ENCODE results near the gene TADA2B. TPM values are rescaled to one million over a fixed set of nuclear protein-coding genes. Genes with fewer than 3 reads are reported as not detected.

The TADA2B gene
- total and polyA plus RNA-seq, 9 of the 15 experiments (the other 6 are each of a cell fraction or from before 2014, with no cell fraction given): 0.55 to 12.2 (median 7.5) TPM

- TF ChIP-seq, protein P1, sequence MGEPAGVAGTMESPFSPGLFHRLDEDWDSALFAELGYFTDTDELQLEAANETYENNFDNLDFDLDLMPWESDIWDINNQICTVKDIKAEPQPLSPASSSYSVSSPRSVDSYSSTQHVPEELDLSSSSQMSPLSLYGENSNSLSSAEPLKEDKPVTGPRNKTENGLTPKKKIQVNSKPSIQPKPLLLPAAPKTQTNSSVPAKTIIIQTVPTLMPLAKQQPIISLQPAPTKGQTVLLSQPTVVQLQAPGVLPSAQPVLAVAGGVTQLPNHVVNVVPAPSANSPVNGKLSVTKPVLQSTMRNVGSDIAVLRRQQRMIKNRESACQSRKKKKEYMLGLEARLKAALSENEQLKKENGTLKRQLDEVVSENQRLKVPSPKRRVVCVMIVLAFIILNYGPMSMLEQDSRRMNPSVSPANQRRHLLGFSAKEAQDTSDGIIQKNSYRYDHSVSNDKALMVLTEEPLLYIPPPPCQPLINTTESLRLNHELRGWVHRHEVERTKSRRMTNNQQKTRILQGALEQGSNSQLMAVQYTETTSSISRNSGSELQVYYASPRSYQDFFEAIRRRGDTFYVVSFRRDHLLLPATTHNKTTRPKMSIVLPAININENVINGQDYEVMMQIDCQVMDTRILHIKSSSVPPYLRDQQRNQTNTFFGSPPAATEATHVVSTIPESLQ (CRISPR knock-in tag; IDR thresholded peaks at IDR 0.05): no peak
- TF ChIP-seq HNRNPUL1 (IDR thresholded peaks at IDR 0.05; ENCODE audit: low read length): no peak
- 0 out of 2 replicates have a peak, but pooled peaks have one; percentile 19 for TF ChIP-seq L3MBTL2 (IDR thresholded peaks at IDR 0.05)
- no peak for TF ChIP-seq NR1H2 (CRISPR knock-in tag; IDR thresholded peaks at IDR 0.05)
- no peak for TF ChIP-seq NKRF (IDR thresholded peaks at IDR 0.05; ENCODE audit: borderline replicate concordance)
- TF ChIP-seq ZBTB5 (IDR thresholded peaks at IDR 0.05): no peak
- TF ChIP-seq HDAC2 (IDR thresholded peaks at IDR 0.05): 0 out of 2 replicates have a peak, but pooled peaks have one; percentile 38
- no peak for TF ChIP-seq ELF2 (CRISPR knock-in tag; IDR thresholded peaks at IDR 0.05)
- peak; percentile 40; the same call in 1 of the 2 replicates for TF ChIP-seq DPF2 (IDR thresholded peaks at IDR 0.05)
- peak; percentile 88 for TF ChIP-seq ATF7 (IDR thresholded peaks at IDR 0.05)
- TF ChIP-seq ZC3H4 (CRISPR knock-in tag; IDR thresholded peaks at IDR 0.05; ENCODE audit: borderline replicate concordance): no peak
- TF ChIP-seq TCF15 (CRISPR knock-in tag; IDR thresholded peaks at IDR 0.05): no peak
- no peak for TF ChIP-seq POLR3A (IDR thresholded peaks at IDR 0.05; ENCODE audit: borderline replicate concordance, extremely low read depth, insufficient read depth, insufficient read length)
- no peak for TF ChIP-seq MLLT1 (IDR thresholded peaks at IDR 0.05)
- TF ChIP-seq ETV5 (CRISPR knock-in tag; IDR thresholded peaks at IDR 0.05; ENCODE audit: low read depth): peak; percentile 35; the same call in 1 of the 2 replicates
- peak; percentile 68; the same call in 1 of the 2 replicates for TF ChIP-seq JUN (IDR thresholded peaks at IDR 0.05; ENCODE audit: borderline replicate concordance, low read depth, low read length)
- no peak for TF ChIP-seq JUN (CRISPR knock-in tag; IDR thresholded peaks at IDR 0.05; ENCODE audit: borderline replicate concordance)
- peak; percentile 54 for TF ChIP-seq ARID1B (IDR thresholded peaks at IDR 0.05)
- 0 out of 4 replicates have a peak, but pooled peaks of 1 of the 2 experiments have one; percentile 19 for TF ChIP-seq SRF (CRISPR knock-in tag; IDR thresholded peaks at IDR 0.05)
These were observed 43.7 kb upstream of the TADA2B start (continued) for GRCh38 chr4:6999172-7000086.

Measured in K562 (cell line).